Epithelial cell of esophagus (primary cell): ENCODE measurements around the gene NANS.

Experiments used
- DNase-seq: peaks from one replicate; pipeline ENCODE4 v3.0.0; 2010; ENCODE audit warnings: low read depth
- H3K4me3 ChIP-seq: 2 replicates; pipeline ENCODE4 v1.5.1; 2011; ENCODE audit warnings: mild to moderate bottlenecking, low read length, control low read depth
- CTCF ChIP-seq: IDR thresholded peaks from 2 replicates; pipeline ENCODE4 v1.5.1; 2011; ENCODE audit warnings: low read depth, mild to moderate bottlenecking, low read length, control low read depth, inconsistent platforms; ENCODE audit not compliant: insufficient read depth; ENCODE audit errors: missing control alignments

Gene NANS

GRCh38 chr9:98096091-98096490 is 39.6 kb downstream of the NANS start:
- TF ChIP-seq CTCF: no peak
- DNase-seq: no peak
- no peak overlapping the region for H3K4me3 ChIP-seq

GRCh38 chr9:98097836-98098235 is 41.3 kb downstream of the NANS start:
- peak; percentile 89 for DNase-seq
- H3K4me3 ChIP-seq: no peak overlapping the region
- TF ChIP-seq CTCF: no peak

GRCh38 chr9:98099346-98099745 is 42.8 kb downstream of the NANS start:
- no peak for TF ChIP-seq CTCF
- no peak overlapping the region for H3K4me3 ChIP-seq
- peak; percentile 55 for DNase-seq

- TF ChIP-seq CTCF: no peak
- peak; percentile 81 for DNase-seq
- no peak overlapping the region for H3K4me3 ChIP-seq
These were observed 43.4 kb downstream of the NANS start for GRCh38 chr9:98099898-98100297.

GRCh38 chr9:98100456-98100855 is 43.9 kb downstream of the NANS start:
- H3K4me3 ChIP-seq: no peak overlapping the region
- no peak for DNase-seq
- no peak for TF ChIP-seq CTCF

- no peak for TF ChIP-seq CTCF
- no peak overlapping the region for H3K4me3 ChIP-seq
- no peak for DNase-seq
These were observed 44.9 kb downstream of the NANS start for GRCh38 chr9:98101416-98101815.

GRCh38 chr9:98101868-98102273 is 45.3 kb downstream of the NANS start:
- H3K4me3 ChIP-seq: no peak overlapping the region
- no peak for DNase-seq
- TF ChIP-seq CTCF: no peak
